GM12878 (cell line): ENCODE data around the gene COL23A1. TPM values are rescaled to one million over a fixed set of nuclear protein-coding genes. Genes with fewer than 3 reads are reported as not detected.

Source experiments
- ATAC-seq: fragments of 200-7000 bp; cut with Tn5 transposase; 3 replicates; pipeline ENCODE4 v1.9.1; 2020; ENCODE audit warnings: mild to moderate bottlenecking, moderate library complexity
- BruUV-seq: library from RNA; stranded (reverse); fragments of 400-500 nt; replicated peaks from 2 replicates; lab custom pipeline; 2021; lab: Mats Ljungman, UMichigan
- CTCF ChIA-PET: fragments of 300-600 bp; sonication (Branson Sonifier 250); formaldehyde crosslinking; extraction: SDS; loops from one replicate; lab custom pipeline; 2021; ENCODE audit warnings: inconsistent platforms; lab: Yijun Ruan, JAX
- POLR2A ChIA-PET: fragments of 350-600 bp; formaldehyde crosslinking; extraction: SDS; loops from one replicate; lab custom pipeline; 2021; ENCODE audit warnings: inconsistent platforms; lab: Charles Lee
- RAD21 ChIA-PET: fragments of 300-600 bp; sonication (Branson Sonifier 250); formaldehyde crosslinking; loops from one replicate; lab custom pipeline; 2023; ENCODE audit warnings: antibody characterized with exemption; ENCODE audit not compliant: unreplicated experiment; lab: Charles Lee
- SMC1A ChIA-PET: fragments of 300-600 bp; sonication (Branson Sonifier 250); formaldehyde crosslinking; loops from one replicate; lab custom pipeline; 2023; ENCODE audit not compliant: unreplicated experiment, uncharacterized antibody; lab: Charles Lee
- DNase-seq: peaks from one replicate; pipeline ENCODE4 v3.0.0-alpha.2; 2011; ENCODE audit warnings: low read depth, low spot score
- FAIRE-seq: peaks from 3 replicates; lab custom pipeline; 2011; peaks lifted over from hg19 to GRCh38; lab: Jason Lieb, UNC
- H2AFZ ChIP-seq: 2 replicates; pipeline ENCODE4 v1.6.0; 2011; ENCODE audit warnings: low read depth, low read length, control low read depth; ENCODE audit not compliant: control insufficient read depth
- H3K27ac ChIP-seq: 2 replicates; pipeline ENCODE4 v1.5.1; 2011; ENCODE audit warnings: control low read depth; ENCODE audit not compliant: control insufficient read depth, insufficient read depth
- H3K27me3 ChIP-seq, 2 experiments: replicated peaks in 1 of 2; 2 replicates each; pipeline versions ENCODE4 v1.6.0 to v1.6.1; 2011; ENCODE audit warnings: low read length in 1 of 2; ENCODE audit not compliant: control insufficient read depth in 2 of 2, insufficient read depth in 2 of 2
- H3K36me3 ChIP-seq, 2 experiments: 2 replicates each; pipeline ENCODE4 v1.5.1; 2011; ENCODE audit warnings: low read length in 1 of 2; ENCODE audit not compliant: control insufficient read depth in 2 of 2, insufficient read depth in 2 of 2
- H3K4me1 ChIP-seq: 2 replicates; pipeline ENCODE4 v1.6.1; 2011; ENCODE audit warnings: mild to moderate bottlenecking, low read length, moderate library complexity, mixed read lengths; ENCODE audit not compliant: control insufficient read depth, insufficient read depth
- H3K4me2 ChIP-seq: 2 replicates; pipeline ENCODE4 v1.6.0; 2011; ENCODE audit warnings: control low read depth; ENCODE audit not compliant: control insufficient read depth, insufficient read depth
- H3K4me3 ChIP-seq: fragments of 200-600 bp; sonication (generic); 2 replicates; pipeline ENCODE4 v1.5.1; 2016
- H3K79me2 ChIP-seq: 2 replicates; pipeline ENCODE4 v1.6.0; 2011; ENCODE audit warnings: low read length; ENCODE audit not compliant: control insufficient read depth, insufficient read depth
- H3K9ac ChIP-seq: 2 replicates; pipeline ENCODE4 v1.8.0; 2011; ENCODE audit warnings: low read length, control low read depth, mixed read lengths; ENCODE audit not compliant: control insufficient read depth, insufficient read depth
- H3K9me3 ChIP-seq: replicated peaks from 3 replicates; pipeline ENCODE4 v1.5.1; 2011; ENCODE audit warnings: mild to moderate bottlenecking, low read length; ENCODE audit not compliant: control insufficient read depth, insufficient read depth
- H4K20me1 ChIP-seq: 2 replicates; pipeline ENCODE4 v1.6.0; 2011; ENCODE audit not compliant: control insufficient read depth, insufficient read depth
- GATAD2B ChIP-seq: fragments of 450-650 bp; conservative IDR thresholded peaks from 2 replicates; pipeline ENCODE4 v1.6.1; 2017; ENCODE audit warnings: low read depth, mild to moderate bottlenecking, moderate library complexity
- MEF2B ChIP-seq: fragments of 450-650 bp; IDR thresholded peaks from 2 replicates; pipeline ENCODE4 v1.6.1; 2018; ENCODE audit warnings: mild to moderate bottlenecking, moderate library complexity; ENCODE audit not compliant: partially characterized antibody, poor library complexity, severe bottlenecking
- PAX5 ChIP-seq: IDR thresholded peaks from 2 replicates; pipeline ENCODE4 v1.6.1; 2011; ENCODE audit warnings: low read depth, low read length, borderline replicate concordance
- POLR2A ChIP-seq: IDR thresholded peaks from 2 replicates; pipeline ENCODE4 v1.6.1; 2011; ENCODE audit warnings: low read depth, mild to moderate bottlenecking, low read length
- POU2F2 ChIP-seq: IDR thresholded peaks from 3 replicates; pipeline ENCODE4 v1.6.1; 2011; ENCODE audit warnings: low read depth, mild to moderate bottlenecking, low read length, borderline replicate concordance
- SREBF1 ChIP-seq: IDR thresholded peaks from 2 replicates; pipeline ENCODE4 v1.6.1; 2012; ENCODE audit warnings: mild to moderate bottlenecking, low read length
- SREBF2 ChIP-seq: IDR thresholded peaks from 2 replicates; pipeline ENCODE4 v1.6.1; 2012; ENCODE audit warnings: mild to moderate bottlenecking, low read length
- SRF ChIP-seq, 2 experiments: IDR thresholded peaks; 2 replicates each; pipeline ENCODE4 v1.6.1; 2011; ENCODE audit warnings: low read depth in 2 of 2, low read length in 2 of 2, mild to moderate bottlenecking in 1 of 2, moderate library complexity in 1 of 2
- STAT1 ChIP-seq: fragments of 450-650 bp; conservative IDR thresholded peaks from 2 replicates; pipeline ENCODE4 v1.6.1; 2014; ENCODE audit warnings: antibody characterized with exemption, mild to moderate bottlenecking
- YBX1 ChIP-seq: fragments of 450-650 bp; IDR thresholded peaks from 2 replicates; pipeline ENCODE4 v1.6.1; 2016; ENCODE audit warnings: antibody characterized with exemption
- WGBS: methylation state at CpG from one replicate; pipeline ENCODE4 v1.1.6; 2016; ENCODE audit warnings: low lambda C conversion rate; ENCODE audit not compliant: insufficient replicate concordance, insufficient coverage; ENCODE audit errors: missing lambda C conversion rate; 5-methylcytosine and 5-hydroxymethylcytosine counted together
- in situ Hi-C: fragments of 300-500 bp; cut with MboI; formaldehyde crosslinking; loops from 9 replicates; pipeline ENCODE4 v1.14.3; 2018; ENCODE audit warnings: mixed read lengths
- intact Hi-C: fragments of 100-400 bp; cut with micrococcal nuclease; formaldehyde crosslinking; loops from one replicate; pipeline ENCODE4 v1.14.2; 2022; ENCODE audit not compliant: unreplicated experiment
- polyA plus RNA-seq, 11 experiments: library from polyadenylated mRNA; depleted of rRNA in 4 of 11; unstranded in 6 of 11; stranded (reverse) in 5 of 11; fragments of >200 nt; fragmentation: Nextera tagmentation in 4 of 11; fragmentation: Illumina TruSeq in 1 of 11; extraction: Ambion mirVana in 4 of 11; extraction: Trizol in 1 of 11; gene quantifications; 1 replicate in 1 of 11; 2 replicates in 10 of 11; pipeline versions ENCODE4 v1.2.1 to v1.2.3, GENCODE V29; 2011 to 2016; ENCODE audit warnings: inconsistent platforms in 2 of 11, missing spikeins in 2 of 11, low read depth in 1 of 11
- total RNA-seq, 4 experiments: library from RNA; depleted of rRNA in 3 of 4; stranded (reverse); fragments of >200 nt in 3 of 4; fragmentation: Illumina TruSeq in 1 of 4; extraction: Trizol in 1 of 4; gene quantifications; 2 replicates each; pipeline versions ENCODE4 v1.2.1 to v1.2.3, GENCODE V29; 2013 to 2021
- TF ChIP-seq, protein P1 (sequence below): fragments of 450-650 bp; formaldehyde crosslinking; IDR thresholded peaks from 2 replicates; pipeline ENCODE4 v1.4.0; 2022; ENCODE audit warnings: mild to moderate bottlenecking, moderate library complexity
- TF ChIP-seq, protein P2 (sequence below): IDR thresholded peaks from 2 replicates; pipeline ENCODE4 v1.6.1; 2011; ENCODE audit warnings: low read depth, low read length, improper control_type of control experiment, borderline replicate concordance

Gene COL23A1
- total and polyA plus RNA-seq, 10 of the 15 experiments (the other 5 are each of a cell fraction or from before 2014, with no cell fraction given), result 0.03 to 0.83 (median 0.09) TPM; not detected in 5

GRCh38 chr5:178298283-178298807 is 291.8 kb downstream of the COL23A1 start:
- no peak for ATAC-seq
- CTCF ChIA-PET, result no interaction called here
- BruUV-seq, result no TSS peak

More at GRCh38 chr5:178298283-178298807, 291.8 kb downstream of the COL23A1 start:
- ChIA-PET POLR2A (no interaction called here), RAD21 (no interaction called here), SMC1A (no interaction called here)
- intact Hi-C loops, result no loop called here
- H2AFZ ChIP-seq, result no peak overlapping the region
- TF ChIP-seq POU2F2 (no peak), SRF (IDR thresholded peaks at IDR 0.05; ENCODE audit: low read depth in 2 of 2, low read length in 2 of 2) (no peak), MEF2B (no peak), YBX1 (no peak), POLR2A (no peak), PAX5 (no peak), SREBF1 (no peak), SREBF2 (no peak), STAT1 (no peak), GATAD2B (no peak)
- TF ChIP-seq, protein P1, sequence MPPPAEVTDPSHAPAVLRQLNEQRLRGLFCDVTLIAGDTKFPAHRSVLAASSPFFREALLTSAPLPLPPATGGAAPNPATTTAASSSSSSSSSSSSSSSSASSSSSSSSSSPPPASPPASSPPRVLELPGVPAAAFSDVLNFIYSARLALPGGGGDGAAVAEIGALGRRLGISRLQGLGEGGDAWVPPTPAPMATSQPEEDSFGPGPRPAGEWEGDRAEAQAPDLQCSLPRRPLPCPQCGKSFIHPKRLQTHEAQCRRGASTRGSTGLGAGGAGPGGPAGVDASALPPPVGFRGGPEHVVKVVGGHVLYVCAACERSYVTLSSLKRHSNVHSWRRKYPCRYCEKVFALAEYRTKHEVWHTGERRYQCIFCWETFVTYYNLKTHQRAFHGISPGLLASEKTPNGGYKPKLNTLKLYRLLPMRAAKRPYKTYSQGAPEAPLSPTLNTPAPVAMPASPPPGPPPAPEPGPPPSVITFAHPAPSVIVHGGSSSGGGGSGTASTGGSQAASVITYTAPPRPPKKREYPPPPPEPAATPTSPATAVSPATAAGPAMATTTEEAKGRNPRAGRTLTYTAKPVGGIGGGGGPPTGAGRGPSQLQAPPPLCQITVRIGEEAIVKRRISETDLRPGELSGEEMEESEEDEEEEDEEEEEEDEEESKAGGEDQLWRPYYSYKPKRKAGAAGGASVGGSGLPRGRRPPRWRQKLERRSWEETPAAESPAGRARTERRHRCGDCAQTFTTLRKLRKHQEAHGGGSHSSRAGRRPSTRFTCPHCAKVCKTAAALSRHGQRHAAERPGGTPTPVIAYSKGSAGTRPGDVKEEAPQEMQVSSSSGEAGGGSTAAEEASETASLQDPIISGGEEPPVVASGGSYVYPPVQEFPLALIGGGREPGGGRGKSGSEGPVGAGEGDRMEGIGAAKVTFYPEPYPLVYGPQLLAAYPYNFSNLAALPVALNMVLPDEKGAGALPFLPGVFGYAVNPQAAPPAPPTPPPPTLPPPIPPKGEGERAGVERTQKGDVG (CRISPR knock-in tag), result no peak
- TF ChIP-seq, protein P2, sequence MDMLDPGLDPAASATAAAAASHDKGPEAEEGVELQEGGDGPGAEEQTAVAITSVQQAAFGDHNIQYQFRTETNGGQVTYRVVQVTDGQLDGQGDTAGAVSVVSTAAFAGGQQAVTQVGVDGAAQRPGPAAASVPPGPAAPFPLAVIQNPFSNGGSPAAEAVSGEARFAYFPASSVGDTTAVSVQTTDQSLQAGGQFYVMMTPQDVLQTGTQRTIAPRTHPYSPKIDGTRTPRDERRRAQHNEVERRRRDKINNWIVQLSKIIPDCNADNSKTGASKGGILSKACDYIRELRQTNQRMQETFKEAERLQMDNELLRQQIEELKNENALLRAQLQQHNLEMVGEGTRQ, result no peak
- no peak overlapping the region for H3K27ac ChIP-seq
- DNase-seq (no peak), FAIRE-seq (no peak)
- no peaks in the 10 kb centered on the region; a peak in 2 of 4 replicates for H3K27me3 ChIP-seq
- no peaks in the 10 kb centered on the region for H3K79me2 ChIP-seq
- WGBS, result 39% methylated on average over 4 of the region's 4 CpGs
- no peaks in the 10 kb centered on the region for H4K20me1 ChIP-seq
- H3K36me3 ChIP-seq, result no peaks in the 10 kb centered on the region
- H3K4me2 ChIP-seq, result no peak overlapping the region
- no peak overlapping the region for H3K9ac ChIP-seq
- H3K9me3 ChIP-seq, result peaks cover 2% of the 10 kb centered on the region; the same call in 2 of the 3 replicates
- no peaks in the 10 kb centered on the region; the same call in 1 of the 2 replicates for H3K4me1 ChIP-seq
- in situ Hi-C loops, result no loop called here
- H3K4me3 ChIP-seq, result no peak overlapping the region
